Activated B cell treated with CpG ODN at 0.5 μM for 24 hours (primary cell): ENCODE data around the gene PLEKHF1. TPM values are rescaled to one million over a fixed set of nuclear protein-coding genes. Genes with fewer than 3 reads are reported as not detected.
"Not testable (repeated sequence)": the region's sequence is repeated elsewhere in the genome, so short reads cannot be mapped to it uniquely, and the experiment has no call there.

Experiments used
- ATAC-seq: fragments of 200-7000 bp; cut with Tn5 transposase; one replicate; pipeline ENCODE4 v1.10.0; 2021; ENCODE audit warnings: low read depth, mild to moderate bottlenecking, moderate library complexity
- CTCF ChIA-PET: fragments of 350-600 bp; sonication (Branson Sonifier 250); formaldehyde crosslinking; loops from one replicate; lab custom pipeline; 2021; ENCODE audit warnings: antibody characterized with exemption; lab: Charles Lee
- POLR2A ChIA-PET: fragments of 350-600 bp; sonication (Branson Sonifier 250); formaldehyde crosslinking; loops from one replicate; lab custom pipeline; 2021; ENCODE audit warnings: antibody characterized with exemption; lab: Charles Lee
- DNase-seq: peaks from one replicate; pipeline ENCODE4 v3.0.0; 2022
- H3K27ac Mint-ChIP-seq: one replicate; pipeline ENCODE4 v1.8.0; 2020; ENCODE audit warnings: mixed read lengths
- H3K27me3 Mint-ChIP-seq: one replicate; pipeline ENCODE4 v1.8.0; 2021; ENCODE audit warnings: mixed read lengths
- H3K36me3 Mint-ChIP-seq: one replicate; pipeline ENCODE4 v1.8.0; 2021; ENCODE audit warnings: low read depth, mixed read lengths
- H3K4me1 Mint-ChIP-seq: one replicate; pipeline ENCODE4 v1.8.0; 2021; ENCODE audit warnings: mixed read lengths
- H3K4me3 Mint-ChIP-seq: one replicate; pipeline ENCODE4 v1.8.0; 2020; ENCODE audit warnings: mild to moderate bottlenecking, mixed read lengths
- H3K9me3 Mint-ChIP-seq: one replicate; pipeline ENCODE4 v1.8.0; 2020; ENCODE audit warnings: mixed read lengths
- CTCF ChIP-seq: fragments of 200-600 bp; IDR thresholded peaks from one replicate; pipeline ENCODE4 v1.8.0; 2022; ENCODE audit warnings: antibody characterized with exemption, mild to moderate bottlenecking
- intact Hi-C: fragments of 100-400 bp; cut with micrococcal nuclease; formaldehyde crosslinking; loops from one replicate; pipeline ENCODE4 v1.15.1; 2024
- total RNA-seq: library from RNA; stranded (reverse); gene quantifications from 2 replicates; pipeline ENCODE4 v1.2.3, GENCODE V29; 2022

PLEKHF1 gene
- total RNA-seq, 1 donor from 2014 or later = 5.5 TPM

- H3K9me3 Mint-ChIP-seq = no peaks in the 10 kb centered on the region
- no peak overlapping the region for H3K4me3 Mint-ChIP-seq
- no peaks in the 10 kb centered on the region for H3K36me3 Mint-ChIP-seq
- peaks cover 12% of the 10 kb centered on the region for H3K4me1 Mint-ChIP-seq
- intact Hi-C loops = no loop called here
- CTCF ChIA-PET = no interaction called here
- DNase-seq = no peak
- H3K27me3 Mint-ChIP-seq = peaks cover 9% of the 10 kb centered on the region
- ATAC-seq = no peak
- no peak for TF ChIP-seq CTCF
- POLR2A ChIA-PET = no interaction called here
- H3K27ac Mint-ChIP-seq = no peak overlapping the region
Measured at GRCh38 chr19:29623726-29624488, 41.4 kb upstream of the PLEKHF1 start.

- no peaks in the 10 kb centered on the region for H3K9me3 Mint-ChIP-seq
- ChIA-PET CTCF (no interaction called here), POLR2A (no interaction called here)
- peaks cover 12% of the 10 kb centered on the region for H3K4me1 Mint-ChIP-seq
- no peak for ATAC-seq
- no peak for DNase-seq
- TF ChIP-seq CTCF = no peak
- H3K27me3 Mint-ChIP-seq = peaks cover 9% of the 10 kb centered on the region
- no peak overlapping the region for H3K4me3 Mint-ChIP-seq
- intact Hi-C loops = no loop called here
- H3K36me3 Mint-ChIP-seq = no peaks in the 10 kb centered on the region
- H3K27ac Mint-ChIP-seq = no peak overlapping the region
Measured at GRCh38 chr19:29624489-29625185, 40.6 kb upstream of the PLEKHF1 start.

- H3K27me3 Mint-ChIP-seq = peaks cover 9% of the 10 kb centered on the region
- no peak overlapping the region for H3K27ac Mint-ChIP-seq
- DNase-seq (no peak), ATAC-seq (no peak)
- ChIA-PET POLR2A (no interaction called here), CTCF (no interaction called here)
- intact Hi-C loops = no loop called here
- no peaks in the 10 kb centered on the region for H3K9me3 Mint-ChIP-seq
- no peak for TF ChIP-seq CTCF
- H3K4me3 Mint-ChIP-seq = no peak overlapping the region
- H3K4me1 Mint-ChIP-seq = peaks cover 12% of the 10 kb centered on the region
- no peaks in the 10 kb centered on the region for H3K36me3 Mint-ChIP-seq
Measured at GRCh38 chr19:29625186-29625651, 40.0 kb upstream of the PLEKHF1 start.

- no peak overlapping the region for H3K4me3 Mint-ChIP-seq
- H3K9me3 Mint-ChIP-seq = no peaks in the 10 kb centered on the region
- intact Hi-C loops = no loop called here
- no peak for TF ChIP-seq CTCF
- ChIA-PET POLR2A (no interaction called here), CTCF (no interaction called here)
- H3K27me3 Mint-ChIP-seq = peaks cover 4% of the 10 kb centered on the region
- no peak overlapping the region for H3K27ac Mint-ChIP-seq
- H3K4me1 Mint-ChIP-seq = peaks cover under 1% of the 10 kb centered on the region
- DNase-seq (no peak), ATAC-seq (no peak)
- H3K36me3 Mint-ChIP-seq = no peaks in the 10 kb centered on the region
Measured at GRCh38 chr19:29626386-29626785, 38.9 kb upstream of the PLEKHF1 start.

GRCh38 chr19:29626832-29627231, 38.4 kb upstream of the PLEKHF1 start:
- H3K9me3 Mint-ChIP-seq, H3K4me3 Mint-ChIP-seq, H3K27ac Mint-ChIP-seq, H3K27me3 Mint-ChIP-seq, CTCF ChIA-PET, H3K36me3 Mint-ChIP-seq, H3K4me1 Mint-ChIP-seq, ATAC-seq, intact Hi-C loops, POLR2A ChIA-PET, DNase-seq: not testable (repeated sequence)
